ENCODE data around the gene TSPAN33.
A peak's percentile ranks its signal among the peaks of the same experiment; 100 is the strongest.

TSPAN33 gene

GRCh38 chr7:129144834-129145668 is 544 bp downstream of the TSPAN33 start:
- Mint-ChIP-seq H3K27me3 (ENCODE audit: low read depth, poor library complexity) (peaks cover 84% of the 10 kb centered on the region), H3K4me3 (peak overlapping the region; percentile 79), H3K4me1 (peaks cover 12% of the 10 kb centered on the region), H3K9me3 (no peaks in the 10 kb centered on the region), H3K27ac (no peak overlapping the region), H3K36me3 (ENCODE audit: low read depth) (no peaks in the 10 kb centered on the region)
- DNase-seq: no peak
- TF ChIP-seq CTCF (IDR thresholded peaks at IDR 0.05): no peak

GRCh38 chr7:129146237-129146979 is 1.9 kb downstream of the TSPAN33 start:
- peaks cover 12% of the 10 kb centered on the region for H3K4me1 Mint-ChIP-seq
- no peak overlapping the region for H3K27ac Mint-ChIP-seq
- H3K36me3 Mint-ChIP-seq (ENCODE audit: low read depth): no peaks in the 10 kb centered on the region
- no peaks in the 10 kb centered on the region for H3K9me3 Mint-ChIP-seq
- TF ChIP-seq CTCF (IDR thresholded peaks at IDR 0.05): no peak
- H3K27me3 Mint-ChIP-seq (ENCODE audit: low read depth, poor library complexity): peaks cover 87% of the 10 kb centered on the region
- no peak for DNase-seq
- H3K4me3 Mint-ChIP-seq: peak overlapping the region; percentile 79

GRCh38 chr7:129147731-129148130 is 3.2 kb downstream of the TSPAN33 start:
- Mint-ChIP-seq H3K27me3 (ENCODE audit: low read depth, poor library complexity) (peaks cover 74% of the 10 kb centered on the region), H3K4me1 (peaks cover 12% of the 10 kb centered on the region)

GRCh38 chr7:129149511-129149910 is 5.0 kb downstream of the TSPAN33 start:
- Mint-ChIP-seq H3K36me3 (ENCODE audit: low read depth) (no peaks in the 10 kb centered on the region), H3K27me3 (ENCODE audit: low read depth, poor library complexity) (peaks cover 61% of the 10 kb centered on the region), H3K9me3 (no peaks in the 10 kb centered on the region), H3K4me1 (peaks cover 4% of the 10 kb centered on the region), H3K27ac (no peak overlapping the region), H3K4me3 (no peak overlapping the region)
- no peak for TF ChIP-seq CTCF (IDR thresholded peaks at IDR 0.05)
- no peak for DNase-seq

More at GRCh38 chr7:129147731-129148130, 3.2 kb downstream of the TSPAN33 start:
- DNase-seq: no peak
- Mint-ChIP-seq H3K27ac (no peak overlapping the region), H3K9me3 (no peaks in the 10 kb centered on the region), H3K36me3 (ENCODE audit: low read depth) (no peaks in the 10 kb centered on the region), H3K4me3 (no peak overlapping the region)
- no peak for TF ChIP-seq CTCF (IDR thresholded peaks at IDR 0.05)

- Mint-ChIP-seq H3K9me3 (no peaks in the 10 kb centered on the region), H3K36me3 (ENCODE audit: low read depth) (no peaks in the 10 kb centered on the region), H3K27me3 (ENCODE audit: low read depth, poor library complexity) (peaks cover 60% of the 10 kb centered on the region), H3K27ac (no peak overlapping the region), H3K4me3 (no peak overlapping the region), H3K4me1 (peaks cover 4% of the 10 kb centered on the region)
- TF ChIP-seq CTCF (IDR thresholded peaks at IDR 0.05): no peak
- DNase-seq: no peak
Measured at GRCh38 chr7:129150199-129150996, 5.9 kb downstream of the TSPAN33 start.
